Ovary (tissue), 3 donors: ENCODE measurements around the gene THBS4.

Source experiments
- CTCF ChIP-seq, 3 donors: fragments of 450-650 bp in 2 of 3; fragments of 200-600 bp in 1 of 3; IDR thresholded peaks; one replicate each; pipeline versions ENCODE4 v1.5.1 to v1.8.0; 2016 to 2022; ENCODE audit warnings: antibody characterized with exemption in 3 of 3, mild to moderate bottlenecking in 1 of 3
- POLR2A ChIP-seq: fragments of 450-650 bp; IDR thresholded peaks from one replicate; pipeline ENCODE4 v1.6.1; 2017; ENCODE audit warnings: antibody characterized with exemption, mild to moderate bottlenecking, moderate library complexity
- donor health status: DM: no; HTN: no; CAD: no.

DNA sequence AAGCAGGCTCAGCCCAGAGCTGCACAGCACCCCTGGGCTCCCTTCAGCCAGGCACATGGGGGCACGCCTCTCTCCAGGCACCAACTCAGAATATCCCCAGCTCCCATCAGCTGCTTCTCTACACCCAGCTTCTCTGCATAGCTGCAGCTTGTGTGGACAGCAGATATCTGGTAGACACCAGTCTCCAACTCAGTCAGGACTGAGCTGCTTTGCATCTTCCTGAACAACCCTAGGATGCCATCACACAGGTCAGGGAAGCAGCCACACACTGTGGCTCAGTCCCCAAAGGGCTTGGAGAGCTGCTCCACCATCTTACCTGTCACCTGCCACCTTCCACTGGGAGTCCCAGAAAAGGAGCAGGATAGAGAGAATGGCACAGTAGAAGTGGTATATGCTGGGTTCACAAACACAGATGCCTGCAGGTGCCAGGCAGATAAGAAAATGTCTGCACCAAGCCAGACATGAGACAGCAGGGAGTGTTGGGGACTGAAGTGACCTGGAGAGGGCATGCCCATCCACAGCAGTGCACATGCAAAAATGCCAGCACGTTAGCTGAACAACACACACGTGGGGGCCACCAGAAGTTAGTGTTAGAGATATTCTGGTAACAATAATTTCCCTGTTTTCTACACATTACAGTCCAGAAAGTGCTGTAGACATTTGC lies 42.0 kb downstream of the THBS4 start:
- TF ChIP-seq POLR2A (no peak), CTCF (IDR thresholded peaks at IDR 0.05) (no peak)
